ENCODE data around the gene TTF2. TPM values are rescaled to one million over a fixed set of nuclear protein-coding genes. Genes with fewer than 3 reads are reported as not detected.
"Not testable (repeated sequence)": the region's sequence is repeated elsewhere in the genome, so short reads cannot be mapped to it uniquely, and the experiment has no call there.

TTF2 gene
- total and polyA plus RNA-seq, 7 experiments from 2014 or later = 9.1 to 74.4 (median 32.6) TPM

DNA sequence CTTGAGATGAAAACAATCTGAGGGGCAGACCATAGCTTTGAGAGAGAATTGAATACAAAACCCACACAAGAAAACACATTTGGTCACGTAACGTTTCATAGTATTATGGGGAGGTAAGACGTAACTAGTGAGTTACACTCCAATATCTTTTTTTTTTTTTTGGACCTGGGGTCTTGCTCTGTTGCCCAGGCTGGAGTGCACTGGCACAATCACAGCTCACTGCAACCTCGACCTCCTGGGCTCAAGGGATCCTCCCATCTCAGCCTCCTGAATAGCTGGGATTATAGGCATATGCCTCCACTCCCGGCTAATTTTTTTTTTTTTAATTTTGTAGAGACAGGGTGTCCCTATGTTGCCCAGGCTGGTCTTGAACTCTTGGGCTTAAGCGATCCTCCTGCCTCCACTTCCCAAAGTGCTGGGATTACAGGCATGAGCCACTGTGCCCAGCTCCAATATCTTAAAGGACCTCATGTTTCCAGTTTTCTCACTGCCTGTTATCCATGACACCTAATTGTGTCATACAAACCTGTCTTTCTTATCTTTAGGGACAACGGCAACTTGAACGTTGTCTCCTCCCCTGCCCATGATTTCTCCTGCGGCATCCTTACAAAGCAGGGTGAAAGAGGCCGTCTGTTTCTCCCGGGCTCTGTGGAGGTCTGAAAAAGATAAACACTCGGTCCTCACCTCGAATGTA, 56.1 kb downstream of the TTF2 start:
- POLR2A ChIA-PET = interaction anchor here (0.6 kb wide), 1 partner anchor 653 kb away, joined by 3 read pairs; no protein-coding TSS in a partner anchor
- DNase-seq = no peak
- no peak overlapping the region for H3K27ac Mint-ChIP-seq
- peaks cover 0 to 7% (median 0%) of the 10 kb centered on the region in 5 donors for H3K27me3 Mint-ChIP-seq
- H3K27me3 ChIP-seq (ENCODE audit: control insufficient read depth in 2 of 2, insufficient read depth in 2 of 2, low read length in 2 of 2) = no peaks in the 10 kb centered on the region
- H3K36me3 Mint-ChIP-seq = no peaks in the 10 kb centered on the region
- intact Hi-C loops (cut with micrococcal nuclease) = loop anchor here in 1 of 2 donors (2.0 kb wide), 1 partner anchor 21 kb away; no protein-coding TSS in a partner anchor
- CTCF ChIA-PET = interaction anchor here (0.8 kb wide), 1 partner anchor 24 kb away, joined by 3 read pairs; no protein-coding TSS in a partner anchor
- H3K27ac ChIP-seq (ENCODE audit: low read depth, low read length) = no peak overlapping the region
- no peaks in the 10 kb centered on the region for H3K9me3 ChIP-seq (ENCODE audit: control insufficient read depth in 2 of 3, low read length in 3 of 3)
- peaks cover 0 to 4% of the 10 kb centered on the region in 2 donors for H3K4me1 ChIP-seq (ENCODE audit: control insufficient read depth in 2 of 2, insufficient read depth in 2 of 2, low read length in 2 of 2)
- no peak overlapping the region for H3K4me3 ChIP-seq (ENCODE audit: low read length)
- no peak for ATAC-seq
- no peaks in the 10 kb centered on the region for H3K36me3 ChIP-seq (ENCODE audit: control insufficient read depth in 2 of 3, insufficient read depth in 3 of 3, low read length in 3 of 3)
- no peak overlapping the region for H3K4me3 Mint-ChIP-seq
- H3K9me3 Mint-ChIP-seq = no peaks in the 10 kb centered on the region
- H3K4me1 Mint-ChIP-seq = peaks cover 0 to 6% (median 4%) of the 10 kb centered on the region in 7 donors

GRCh38 chr1:117116784-117117130, 56.6 kb downstream of the TTF2 start:
- Histone ChIP-seq H3K36me3 (ENCODE audit: control insufficient read depth in 2 of 3, insufficient read depth in 3 of 3, low read length in 3 of 3) (peaks cover 0 to 3% (median 0%) of the 10 kb centered on the region in 3 experiments), H3K27ac (ENCODE audit: low read depth, low read length) (no peak overlapping the region), H3K9me3 (ENCODE audit: control insufficient read depth in 2 of 3, low read length in 3 of 3) (no peaks in the 10 kb centered on the region), H3K4me3 (ENCODE audit: low read length) (no peak overlapping the region), H3K4me1 (ENCODE audit: control insufficient read depth in 2 of 2, insufficient read depth in 2 of 2, low read length in 2 of 2) (peaks cover 0 to 4% of the 10 kb centered on the region in 2 donors), H3K27me3 (ENCODE audit: control insufficient read depth in 2 of 2, insufficient read depth in 2 of 2, low read length in 2 of 2) (no peaks in the 10 kb centered on the region)
- ATAC-seq (no peak), DNase-seq (no peak)
- ChIA-PET POLR2A (no interaction called here), CTCF (no interaction called here)
- Mint-ChIP-seq H3K36me3 (no peaks in the 10 kb centered on the region), H3K9me3 (no peaks in the 10 kb centered on the region), H3K27me3 (peaks cover 0 to 8% (median 0%) of the 10 kb centered on the region in 5 donors), H3K27ac (no peak overlapping the region), H3K4me3 (no peak overlapping the region), H3K4me1 (peaks cover 0 to 6% (median 4%) of the 10 kb centered on the region in 7 donors)
- intact Hi-C loops (cut with micrococcal nuclease) = loop anchor here in 1 of 2 donors (2.0 kb wide), 1 partner anchor 20 kb away; no protein-coding TSS in a partner anchor

- peaks cover 4% of the 10 kb centered on the region in 2 donors for H3K4me1 ChIP-seq (ENCODE audit: control insufficient read depth in 2 of 2, insufficient read depth in 2 of 2, low read length in 2 of 2)
- no peaks in the 10 kb centered on the region for H3K9me3 Mint-ChIP-seq
- ChIA-PET POLR2A (no interaction called here), CTCF (no interaction called here)
- no peak overlapping the region for H3K27ac ChIP-seq (ENCODE audit: low read depth, low read length)
- H3K36me3 ChIP-seq (ENCODE audit: control insufficient read depth in 2 of 3, insufficient read depth in 3 of 3, low read length in 3 of 3) = peaks cover 0 to 5% (median 0%) of the 10 kb centered on the region in 3 experiments
- peaks cover 0 to 10% (median 2%) of the 10 kb centered on the region in 5 donors for H3K27me3 Mint-ChIP-seq
- H3K4me3 ChIP-seq (ENCODE audit: low read length) = no peak overlapping the region
- H3K27ac Mint-ChIP-seq = no peak overlapping the region
- no peak for DNase-seq
- H3K36me3 Mint-ChIP-seq = no peaks in the 10 kb centered on the region
- H3K27me3 ChIP-seq (ENCODE audit: control insufficient read depth in 2 of 2, insufficient read depth in 2 of 2, low read length in 2 of 2) = no peaks in the 10 kb centered on the region
- no peak for ATAC-seq
- H3K4me3 Mint-ChIP-seq = no peak overlapping the region
- intact Hi-C loops (cut with micrococcal nuclease) = loop anchor here in 1 of 2 donors (2.0 kb wide), 1 partner anchor 19 kb away; no protein-coding TSS in a partner anchor
- peaks cover 0 to 8% (median 4%) of the 10 kb centered on the region in 7 donors for H3K4me1 Mint-ChIP-seq
- no peaks in the 10 kb centered on the region for H3K9me3 ChIP-seq (ENCODE audit: control insufficient read depth in 2 of 3, low read length in 3 of 3)
Measured at GRCh38 chr1:117117697-117118096, 57.6 kb downstream of the TTF2 start.

- no peaks in the 10 kb centered on the region for H3K36me3 Mint-ChIP-seq
- ATAC-seq (no peak), DNase-seq (no peak)
- Histone ChIP-seq H3K9me3 (ENCODE audit: control insufficient read depth in 2 of 3, low read length in 3 of 3) (no peaks in the 10 kb centered on the region), H3K4me3 (ENCODE audit: low read length) (no peak overlapping the region), H3K4me1 (ENCODE audit: control insufficient read depth in 2 of 2, insufficient read depth in 2 of 2, low read length in 2 of 2) (peaks cover 4% of the 10 kb centered on the region in 2 donors), H3K36me3 (ENCODE audit: control insufficient read depth in 2 of 3, insufficient read depth in 3 of 3, low read length in 3 of 3) (peaks cover 0 to 5% (median 0%) of the 10 kb centered on the region in 3 experiments), H3K27me3 (ENCODE audit: control insufficient read depth in 2 of 2, insufficient read depth in 2 of 2, low read length in 2 of 2) (no peaks in the 10 kb centered on the region), H3K27ac (ENCODE audit: low read depth, low read length) (no peak overlapping the region)
- H3K4me3 Mint-ChIP-seq = no peak overlapping the region
- intact Hi-C loops (cut with micrococcal nuclease) = no loop called here
- ChIA-PET CTCF (no interaction called here), POLR2A (no interaction called here)
- H3K4me1 Mint-ChIP-seq = peaks cover 0 to 11% (median 6%) of the 10 kb centered on the region in 7 donors
- peaks cover 0 to 13% (median 5%) of the 10 kb centered on the region in 5 donors for H3K27me3 Mint-ChIP-seq
- H3K9me3 Mint-ChIP-seq = no peaks in the 10 kb centered on the region
- no peak overlapping the region for H3K27ac Mint-ChIP-seq
Measured at GRCh38 chr1:117118137-117118536, 58.0 kb downstream of the TTF2 start.

- H3K9me3 ChIP-seq (ENCODE audit: control insufficient read depth in 2 of 3, low read length in 3 of 3); H3K27me3 ChIP-seq (ENCODE audit: control insufficient read depth in 2 of 2, insufficient read depth in 2 of 2, low read length in 2 of 2); H3K27ac ChIP-seq (ENCODE audit: low read depth, low read length); H3K4me1 ChIP-seq (ENCODE audit: control insufficient read depth in 2 of 2, insufficient read depth in 2 of 2, low read length in 2 of 2); DNase-seq; H3K27ac Mint-ChIP-seq; H3K4me3 ChIP-seq (ENCODE audit: low read length); H3K4me3 Mint-ChIP-seq; H3K36me3 Mint-ChIP-seq; H3K9me3 Mint-ChIP-seq; H3K36me3 ChIP-seq (ENCODE audit: control insufficient read depth in 2 of 3, insufficient read depth in 3 of 3, low read length in 3 of 3); ATAC-seq; intact Hi-C loops (cut with micrococcal nuclease): not testable (repeated sequence)
- Mint-ChIP-seq H3K4me1 (peaks cover 0 to 13% (median 4%) of the 10 kb centered on the region in 7 donors), H3K27me3 (peaks cover 0 to 17% (median 5%) of the 10 kb centered on the region in 5 donors)
- POLR2A ChIA-PET = interaction anchor here (1.2 kb wide), 1 partner anchor 48 kb away, joined by 3 read pairs; no protein-coding TSS in a partner anchor
- CTCF ChIA-PET = interaction anchor here (0.8 kb wide), 1 partner anchor 10 kb away, joined by 3 read pairs; no protein-coding TSS in a partner anchor
Measured at GRCh38 chr1:117119144-117119543, 59.0 kb downstream of the TTF2 start.

GRCh38 chr1:117120774-117121588, 60.9 kb downstream of the TTF2 start:
- peak overlapping the region in 5 of 9 donors; percentile 4 to 81 (median 34) for H3K27ac Mint-ChIP-seq
- peaks cover 0 to 13% (median 4%) of the 10 kb centered on the region in 7 donors for H3K4me1 Mint-ChIP-seq
- intact Hi-C loops (cut with micrococcal nuclease) = loop anchor here (1.0 to 10.0 kb wide), 8 partner anchors 60 to 776 kb away; partner anchors contain the start of genes TTF2 (in 2 of the 2) and TENT5C (in 1 of the 2)
- Histone ChIP-seq H3K36me3 (ENCODE audit: control insufficient read depth in 2 of 3, insufficient read depth in 3 of 3, low read length in 3 of 3) (peaks cover 0 to 5% (median 0%) of the 10 kb centered on the region in 3 experiments), H3K4me1 (ENCODE audit: control insufficient read depth in 2 of 2, insufficient read depth in 2 of 2, low read length in 2 of 2) (peaks cover 0 to 4% of the 10 kb centered on the region in 2 donors), H3K27me3 (ENCODE audit: control insufficient read depth in 2 of 2, insufficient read depth in 2 of 2, low read length in 2 of 2) (no peaks in the 10 kb centered on the region), H3K4me3 (ENCODE audit: low read length) (peak overlapping the region; percentile 97), H3K9me3 (ENCODE audit: control insufficient read depth in 2 of 3, low read length in 3 of 3) (no peaks in the 10 kb centered on the region), H3K27ac (ENCODE audit: low read depth, low read length) (peak overlapping the region; percentile 61)
- ChIA-PET CTCF (no interaction called here), POLR2A (no interaction called here)
- H3K36me3 Mint-ChIP-seq = no peaks in the 10 kb centered on the region
- peaks cover 0 to 17% (median 5%) of the 10 kb centered on the region in 5 donors for H3K27me3 Mint-ChIP-seq
- DNase-seq (peak in 3 of 9 donors; percentile 10 to 36 (median 23)), ATAC-seq (no peak)
- H3K4me3 Mint-ChIP-seq = peak overlapping the region; percentile 81 to 90 (median 84)
- H3K9me3 Mint-ChIP-seq = no peaks in the 10 kb centered on the region
